LHCN-M2 (cell line): Measurements from ENCODE around the gene TMEM14A. TPM values are rescaled to one million over a fixed set of nuclear protein-coding genes. Genes with fewer than 3 reads are reported as not detected.
"Not testable (repeated sequence)": the region's sequence is repeated elsewhere in the genome, so short reads cannot be mapped to it uniquely, and the experiment has no call there.

Experiments
- DNase-seq: peaks from one replicate; pipeline ENCODE4 v3.0.0-alpha.2; 2012; ENCODE audit warnings: low read depth
- total RNA-seq: library from RNA; depleted of rRNA; stranded (reverse); fragments of >200 nt; gene quantifications from 2 replicates; pipeline ENCODE4 v1.2.3, GENCODE V29; 2014

The TMEM14A gene
- total RNA-seq, 1 experiment from 2014 or later: 50.6 TPM

DNA sequence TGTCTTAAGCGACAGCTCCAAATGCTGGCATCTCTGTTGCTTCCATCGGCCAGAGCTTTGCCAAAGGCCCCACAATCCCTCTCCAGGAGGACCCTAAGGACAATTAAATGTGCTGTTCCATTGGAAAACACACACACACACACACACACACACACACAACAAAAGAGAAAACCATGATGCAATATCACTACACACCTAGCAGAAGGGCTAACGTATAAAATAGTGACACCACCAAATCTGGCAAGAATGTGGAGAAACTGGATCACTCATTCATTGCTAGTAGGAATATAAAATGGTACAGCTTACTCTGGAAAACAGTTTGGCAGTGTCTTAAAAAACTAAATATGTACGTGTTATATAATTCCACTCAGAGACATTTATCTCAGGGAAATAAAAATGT, 13.0 kb upstream of the TMEM14A start:
- DNase-seq: no peak

DNA sequence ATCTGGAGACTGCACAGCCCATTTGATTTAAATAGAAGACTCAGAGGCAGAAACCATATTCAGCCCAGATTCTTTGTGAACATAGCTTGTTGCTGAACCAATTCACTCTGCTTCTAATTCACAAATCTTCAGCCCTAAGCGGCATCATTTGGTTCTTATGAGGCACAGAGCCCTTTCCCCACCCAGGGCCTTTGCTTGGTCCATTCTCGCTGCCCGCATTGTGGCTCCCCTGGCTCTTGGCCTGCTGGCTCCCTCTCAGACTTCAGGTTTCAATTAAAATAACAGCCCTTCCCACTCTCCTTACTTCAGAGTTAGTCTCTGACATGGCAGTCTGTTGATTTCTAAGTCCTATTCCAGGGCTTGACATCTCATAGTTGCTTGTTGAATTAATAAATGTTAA, 9.4 kb upstream of the TMEM14A start:
- DNase-seq: no peak

GRCh38 chr6:52662031-52662430, 8.9 kb upstream of the TMEM14A start:
- no peak for DNase-seq

GRCh38 chr6:52663120-52663935, 7.6 kb upstream of the TMEM14A start:
- peak; percentile 77 for DNase-seq

DNA sequence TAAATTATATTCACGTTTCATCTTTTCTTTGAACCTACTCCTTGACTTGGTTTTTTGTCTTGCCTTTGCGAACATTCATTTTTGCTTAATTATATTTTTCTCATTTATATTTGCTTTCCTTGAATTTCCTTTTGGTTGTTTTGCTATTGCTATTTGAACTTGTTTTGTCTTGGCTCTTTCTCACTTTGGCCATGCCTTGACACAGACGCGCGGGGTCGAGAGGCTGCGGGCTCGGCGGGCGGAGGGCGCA, 7.1 kb upstream of the TMEM14A start:
- DNase-seq: no peak

GRCh38 chr6:52664186-52664990, 6.5 kb upstream of the TMEM14A start:
- DNase-seq: peak; percentile 95

DNA sequence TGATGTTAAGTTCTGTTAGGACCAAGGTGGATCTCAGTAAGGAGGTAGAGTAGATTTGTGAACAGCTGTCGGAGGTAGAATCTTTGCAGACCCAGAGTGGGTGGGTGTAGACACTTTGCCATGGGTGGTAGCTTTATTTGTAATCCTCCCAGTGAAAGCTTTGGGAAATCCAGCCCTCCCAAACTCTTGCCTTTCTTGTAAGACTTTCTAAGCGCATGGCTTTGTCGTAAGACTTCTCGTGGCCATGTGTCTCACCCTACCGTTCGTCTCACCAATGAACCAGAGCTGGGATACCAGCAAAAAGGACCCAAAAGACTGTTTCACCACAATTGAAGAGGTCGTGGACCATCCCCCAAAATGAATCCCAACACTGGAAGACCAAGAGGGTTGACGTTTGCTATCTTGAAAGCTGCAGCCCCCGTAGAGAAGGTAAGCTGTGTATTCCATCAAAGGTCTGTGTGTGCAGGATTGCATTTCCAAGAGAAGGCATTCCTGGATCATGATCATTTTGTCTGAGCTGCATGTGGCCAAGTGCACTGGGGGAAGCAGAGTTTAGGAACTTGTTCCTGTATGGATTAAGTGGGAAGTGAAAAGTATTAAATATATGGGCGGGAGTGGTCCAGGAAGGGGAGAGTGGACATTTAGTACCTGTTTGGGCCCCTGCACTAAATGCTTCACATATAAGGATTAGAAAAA, 5.8 kb upstream of the TMEM14A start:
- no peak for DNase-seq

DNA sequence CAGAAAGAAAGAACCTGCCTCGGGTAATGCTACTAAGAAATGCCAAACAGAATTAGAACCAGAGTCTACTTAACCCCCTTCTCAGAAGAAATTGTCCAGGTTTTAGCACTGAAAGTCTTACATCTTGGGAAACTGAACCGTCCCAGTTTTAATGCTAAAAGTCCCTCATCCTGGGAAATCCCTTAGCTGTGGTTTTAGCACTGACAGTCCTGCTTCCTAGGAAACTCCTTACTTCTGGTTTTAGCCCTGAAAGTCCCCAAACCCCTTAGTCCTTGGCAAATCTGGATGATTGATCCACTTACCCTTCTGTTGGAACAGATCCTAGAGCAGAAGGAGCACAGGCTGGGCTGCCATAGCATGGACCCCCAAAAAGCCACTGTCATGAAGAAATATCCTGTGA, 4.8 kb upstream of the TMEM14A start:
- DNase-seq: no peak

GRCh38 chr6:52666523-52666922, 4.4 kb upstream of the TMEM14A start:
- no peak for DNase-seq

- DNase-seq: no peak
Measured at GRCh38 chr6:52667572-52667971, 3.3 kb upstream of the TMEM14A start.

GRCh38 chr6:52671676-52672075, 763 bp downstream of the TMEM14A start:
- no peak for DNase-seq

- peak; percentile 26 for DNase-seq
Measured at GRCh38 chr6:52672412-52673025, 1.6 kb downstream of the TMEM14A start.

DNA sequence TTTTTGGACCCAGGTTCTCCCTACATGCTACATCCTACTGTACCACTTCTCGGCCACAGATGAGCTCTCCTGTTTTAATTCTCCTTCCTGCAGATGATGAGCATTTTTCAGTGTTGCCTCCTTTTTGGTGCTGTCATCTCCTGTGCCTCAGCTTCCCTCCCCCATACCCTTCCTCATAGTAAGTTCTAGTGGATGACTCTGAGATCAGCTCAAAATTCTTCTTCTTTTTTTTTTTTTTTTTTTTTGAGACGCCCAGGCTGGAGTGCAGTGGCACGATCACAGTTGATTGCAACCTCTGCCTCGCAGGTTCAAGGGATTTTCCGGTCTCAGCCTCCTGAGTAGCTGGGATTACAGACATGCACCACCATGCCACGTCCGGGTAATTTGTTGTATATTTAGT, 3.8 kb downstream of the TMEM14A start:
- DNase-seq: no peak

DNA sequence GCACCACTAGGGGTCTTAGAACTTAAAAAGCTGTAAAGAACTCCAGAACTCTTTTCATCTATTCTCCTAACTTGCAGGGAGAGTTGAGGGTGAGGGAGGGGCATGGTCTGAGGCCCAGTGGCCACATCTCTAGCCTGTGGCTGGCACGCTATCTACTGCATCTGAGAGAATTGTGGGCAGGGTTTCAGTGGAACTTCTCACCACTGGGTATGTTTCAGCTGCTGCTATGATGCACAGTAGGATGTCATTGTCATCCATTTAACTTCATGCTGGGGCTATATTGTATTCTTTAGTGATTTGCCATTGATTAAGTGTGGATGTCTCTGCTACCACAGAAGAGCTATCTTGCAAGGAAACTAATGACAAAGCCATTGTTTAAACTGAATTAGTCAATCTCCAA, 4.5 kb downstream of the TMEM14A start:
- no peak for DNase-seq

DNA sequence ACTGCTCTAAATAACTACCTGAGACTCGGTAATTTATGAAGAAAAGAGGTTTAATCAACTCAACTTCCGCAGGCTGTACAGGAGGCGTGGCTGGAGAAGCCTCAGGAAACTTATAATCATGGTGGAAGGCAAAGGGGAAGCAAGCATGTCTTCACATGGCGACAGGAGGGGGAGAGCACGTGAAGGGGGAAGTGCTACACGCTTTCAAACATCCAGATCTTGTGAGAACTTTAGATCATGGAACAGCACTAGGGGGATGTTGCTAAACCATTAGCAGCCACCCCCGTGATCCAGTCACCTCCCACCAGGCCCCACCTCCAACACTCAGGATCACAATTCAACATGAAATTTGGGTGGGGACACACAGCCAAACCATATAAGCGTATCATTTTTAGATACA, 5.7 kb downstream of the TMEM14A start:
- DNase-seq: not testable (repeated sequence)

DNA sequence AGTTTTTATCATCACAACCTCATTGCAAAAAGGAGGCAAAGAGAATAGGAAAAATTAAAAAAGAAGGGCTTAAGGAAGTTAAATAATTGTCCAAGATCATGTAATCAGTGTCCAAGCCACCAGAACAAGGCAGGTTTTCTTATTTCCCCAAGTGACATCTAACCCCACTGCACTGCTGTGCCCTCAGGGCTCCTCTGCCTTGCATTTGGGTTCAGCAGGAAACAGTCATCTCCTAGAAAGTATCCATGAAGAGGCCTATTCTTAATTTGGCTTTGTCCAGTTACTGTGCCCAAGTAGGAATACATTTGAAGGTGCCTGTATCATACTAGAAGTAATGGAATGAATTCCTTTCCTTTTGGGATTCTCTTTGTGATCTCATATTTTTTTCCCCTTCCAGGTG, 10.5 kb downstream of the TMEM14A start:
- no peak for DNase-seq

- no peak for DNase-seq
Measured at GRCh38 chr6:52686878-52687699, 16.2 kb downstream of the TMEM14A start.

- no peak for DNase-seq
Measured at GRCh38 chr6:52689857-52690256, 18.9 kb downstream of the TMEM14A start.

- no peak for DNase-seq
Measured at GRCh38 chr6:52691718-52692117, 20.8 kb downstream of the TMEM14A start.

GRCh38 chr6:52693773-52694172, 22.9 kb downstream of the TMEM14A start:
- DNase-seq: no peak

GRCh38 chr6:52694404-52694803, 23.5 kb downstream of the TMEM14A start:
- no peak for DNase-seq
